Nasal cavity respiratory epithelium epithelial cell of viscerocranial mucosa (primary cell): Measurements from ENCODE around the gene TMEM86A. TPM values are rescaled to one million over a fixed set of nuclear protein-coding genes. Genes with fewer than 3 reads are reported as not detected.

Experiments used
- total RNA-seq: library from RNA; depleted of rRNA; stranded (reverse); fragments of >200 nt; gene quantifications from 2 replicates; pipeline ENCODE4 v1.2.3, GENCODE V29; 2014

TMEM86A gene
- 0.57 and 3.8 TPM in 2 replicates for total RNA-seq

DNA sequence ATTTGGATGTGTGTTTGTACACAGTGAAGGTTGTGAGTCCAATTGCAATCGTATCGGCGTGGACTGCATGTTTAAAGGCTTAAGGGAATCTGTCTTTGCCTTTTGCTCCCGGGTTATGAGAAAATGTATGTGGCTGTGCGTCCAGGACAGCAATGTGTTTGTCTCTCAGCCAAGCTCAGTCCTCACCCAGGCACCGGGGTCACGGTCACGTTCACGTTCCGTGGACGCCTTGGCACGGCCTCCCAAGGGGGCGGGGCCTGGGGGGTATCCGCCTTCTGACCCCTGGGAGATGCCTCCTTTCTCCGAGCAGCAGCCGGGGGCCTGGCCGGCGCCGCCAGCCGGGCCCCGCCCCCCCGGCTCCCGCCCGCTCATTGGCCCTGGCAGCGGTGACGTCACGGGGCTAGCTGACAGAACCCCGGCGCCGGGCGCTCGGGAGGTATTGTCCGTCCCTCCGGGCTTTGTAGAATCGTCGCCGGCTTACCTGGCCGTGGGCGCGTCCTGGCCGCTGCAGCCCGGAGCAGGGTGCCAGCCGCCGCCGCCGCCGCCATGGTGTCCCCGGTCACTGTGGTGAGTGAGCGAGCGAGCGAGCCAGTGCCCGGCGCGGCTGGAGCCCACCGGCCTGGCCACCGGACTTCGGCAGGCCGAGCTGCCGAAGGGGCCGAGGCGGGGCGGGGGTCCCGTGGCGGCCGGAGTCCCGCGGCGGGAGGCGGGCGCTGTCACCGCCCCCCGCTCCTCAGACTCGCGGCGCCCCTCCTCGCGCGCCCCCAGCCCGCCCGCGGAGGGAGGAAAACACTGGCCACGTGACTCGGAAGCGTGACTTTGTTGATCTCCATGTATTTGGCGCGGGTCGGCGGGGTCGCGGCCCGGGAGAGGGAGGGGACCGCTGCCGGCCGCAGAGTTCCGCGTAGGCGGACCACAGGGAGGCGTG, at the start of gene TMEM86A:
Gene TMEM86A (plus strand): TSS at position 439 of the 928 bp plus-strand sequence. CDS start 108 bp downstream, at position 547.

DNA sequence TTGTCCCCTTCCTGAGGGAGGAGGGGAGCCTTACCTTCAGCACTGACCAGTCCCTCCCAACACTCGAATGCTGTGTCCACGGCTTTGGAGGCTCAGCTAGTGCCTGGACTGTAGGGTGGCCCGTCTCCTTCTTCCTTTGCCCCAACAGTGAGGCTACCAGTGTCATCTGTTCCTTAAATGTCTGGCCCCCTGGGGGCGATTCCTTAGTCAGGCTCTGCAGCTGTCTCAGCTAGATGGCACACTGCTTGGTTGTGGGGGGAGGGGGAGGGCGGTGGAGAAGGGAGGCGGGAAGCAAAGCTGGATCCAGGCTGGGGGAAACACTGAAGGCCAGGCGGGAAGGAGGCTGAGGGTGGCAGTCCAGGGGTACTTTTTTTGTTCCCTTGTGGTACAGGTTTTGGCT, 27.5 kb downstream of the TMEM86A start, which contains the start of gene IGSF22:
Gene IGSF22 (minus strand): TSS at position 149 of the 400 bp plus-strand sequence. CDS start 1,952 bp downstream, outside the sequence.

Other genes starting within 250 kb of the TMEM86A start
- gene LDHAL6A, start 242.9 kb upstream of the TMEM86A start, total RNA-seq, result not detected in 2 replicates
- gene TSG101, start 171.8 kb upstream of the TMEM86A start, total RNA-seq, result 59.7 and 62.9 TPM in 2 replicates
- 24.6 and 32.2 TPM in 2 replicates for gene UEVLD, start 110.0 kb upstream of the TMEM86A start, total RNA-seq
- 0.50 TPM in 1 of 2 replicates, not detected in the other for gene MISFA, start 99.0 kb upstream of the TMEM86A start, total RNA-seq
- gene SPTY2D1, start 64.4 kb upstream of the TMEM86A start, total RNA-seq, result 19.5 and 23.4 TPM in 2 replicates
- gene IGSF22, start 27.4 kb downstream of the TMEM86A start, total RNA-seq, result 0.28 and 0.34 TPM in 2 replicates
- not detected in 2 replicates for gene PTPN5, start 93.0 kb downstream of the TMEM86A start, total RNA-seq
- gene MRGPRX1, start 240.6 kb downstream of the TMEM86A start, total RNA-seq, result not detected in 2 replicates